CD4-positive, alpha-beta T cell treated with Interleukin-4 for 1 hour (primary cell): ENCODE results near the gene CCDC149.

Source experiments
- DNase-seq, 2 donors: peaks; one replicate each; pipeline ENCODE4 v3.0.0-alpha.2; 2020 to 2022

Gene CCDC149

GRCh38 chr4:24772061-24772705 is 140.7 kb downstream of the CCDC149 start:
- DNase-seq, result no peak

GRCh38 chr4:24771241-24771640 is 141.6 kb downstream of the CCDC149 start:
- DNase-seq, result no peak

GRCh38 chr4:24770667-24771066 is 142.2 kb downstream of the CCDC149 start:
- DNase-seq, result no peak

GRCh38 chr4:24770032-24770584 is 142.7 kb downstream of the CCDC149 start:
- no peak for DNase-seq

- DNase-seq, result no peak
These were observed 143.3 kb downstream of the CCDC149 start for GRCh38 chr4:24769571-24769970.

- no peak for DNase-seq
These were observed 144.2 kb downstream of the CCDC149 start for GRCh38 chr4:24768604-24769003.

GRCh38 chr4:24768006-24768405 is 144.8 kb downstream of the CCDC149 start:
- DNase-seq, result no peak

- no peak for DNase-seq
These were observed 147.4 kb downstream of the CCDC149 start for GRCh38 chr4:24765376-24765988.

- no peak for DNase-seq
These were observed 148.5 kb downstream of the CCDC149 start for GRCh38 chr4:24764345-24764744.

GRCh38 chr4:24763631-24764297 is 149.1 kb downstream of the CCDC149 start:
- DNase-seq, result no peak
